GM19328 (cell line): ENCODE measurements around the gene MT1H.
"Not testable (repeated sequence)": the region's sequence is repeated elsewhere in the genome, so short reads cannot be mapped to it uniquely, and the experiment has no call there.

Experiments
- ATAC-seq: cut with Tn5 transposase; IDR thresholded peaks from one replicate; pipeline ENCODE4 v1.9.1; 2021; ENCODE audit warnings: mild to moderate bottlenecking, moderate library complexity; ENCODE audit not compliant: unreplicated experiment

The MT1H gene

GRCh38 chr16:56713794-56714193, 44.2 kb downstream of the MT1H start:
- ATAC-seq = no peak

GRCh38 chr16:56715126-56715525, 45.5 kb downstream of the MT1H start:
- ATAC-seq = no peak

GRCh38 chr16:56716761-56717160, 47.1 kb downstream of the MT1H start:
- ATAC-seq = no peak

GRCh38 chr16:56717532-56717931, 47.9 kb downstream of the MT1H start:
- ATAC-seq = not testable (repeated sequence)
